HFF-Myc (cell line): ENCODE results near the gene RAN.
"Not testable (repeated sequence)": the region's sequence is repeated elsewhere in the genome, so short reads cannot be mapped to it uniquely, and the experiment has no call there.

Experiments used
- DNase-seq: peaks from one replicate; pipeline ENCODE4 v3.0.0-alpha.2; 2011; ENCODE audit warnings: low read depth; ENCODE audit errors: extremely low read depth
- H3K4me3 ChIP-seq: replicated peaks from 2 replicates; pipeline ENCODE4 v1.5.1; 2011; ENCODE audit warnings: low read depth, mild to moderate bottlenecking, control low read depth, low read length
- TF ChIP-seq, protein P1 (sequence below): IDR thresholded peaks from 2 replicates; pipeline ENCODE4 v1.5.1; 2012; ENCODE audit warnings: mild to moderate bottlenecking, low read depth, low read length, control low read depth; ENCODE audit errors: missing control alignments

Gene RAN

DNA sequence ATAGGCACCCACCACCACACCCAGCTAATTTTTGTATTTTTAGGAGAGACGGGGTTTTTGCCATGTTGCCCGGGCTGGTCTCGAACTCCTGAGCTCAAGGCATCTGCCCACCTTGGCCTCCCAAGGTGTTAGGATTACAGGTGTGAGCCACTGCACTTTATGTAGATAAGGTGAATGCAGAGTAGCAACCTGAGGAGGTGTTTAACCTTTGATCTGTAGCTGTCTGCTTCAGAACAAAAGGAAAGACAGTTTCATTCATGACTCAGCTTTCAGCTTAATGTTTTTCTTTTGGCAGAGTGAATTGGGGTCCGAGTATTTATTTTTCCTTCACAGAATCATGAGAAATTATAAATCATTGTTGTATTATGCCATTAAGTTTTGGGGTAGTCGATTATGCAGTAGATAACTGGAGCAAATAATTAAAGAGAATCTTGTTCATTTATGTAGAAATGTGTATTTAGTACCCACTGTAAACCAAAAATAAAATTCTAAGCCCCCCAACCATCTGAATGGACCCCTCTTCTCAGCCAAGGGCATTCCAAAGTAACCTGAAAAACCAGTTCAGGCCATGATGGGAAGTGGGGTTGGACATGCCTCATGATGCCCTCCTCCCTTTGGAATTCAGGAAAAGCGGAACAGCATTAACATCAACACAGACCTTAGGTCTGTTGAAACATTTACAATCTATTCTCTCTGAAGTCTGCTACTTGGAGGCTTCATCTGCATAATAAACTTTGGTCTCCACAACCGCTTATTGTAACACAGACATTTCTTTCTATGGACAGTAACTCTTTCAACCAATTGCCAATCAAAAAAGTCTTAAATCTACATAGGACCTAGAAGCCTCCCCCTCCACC is 22.1 kb upstream of the RAN start:
- no peak for DNase-seq
- TF ChIP-seq, protein P1, sequence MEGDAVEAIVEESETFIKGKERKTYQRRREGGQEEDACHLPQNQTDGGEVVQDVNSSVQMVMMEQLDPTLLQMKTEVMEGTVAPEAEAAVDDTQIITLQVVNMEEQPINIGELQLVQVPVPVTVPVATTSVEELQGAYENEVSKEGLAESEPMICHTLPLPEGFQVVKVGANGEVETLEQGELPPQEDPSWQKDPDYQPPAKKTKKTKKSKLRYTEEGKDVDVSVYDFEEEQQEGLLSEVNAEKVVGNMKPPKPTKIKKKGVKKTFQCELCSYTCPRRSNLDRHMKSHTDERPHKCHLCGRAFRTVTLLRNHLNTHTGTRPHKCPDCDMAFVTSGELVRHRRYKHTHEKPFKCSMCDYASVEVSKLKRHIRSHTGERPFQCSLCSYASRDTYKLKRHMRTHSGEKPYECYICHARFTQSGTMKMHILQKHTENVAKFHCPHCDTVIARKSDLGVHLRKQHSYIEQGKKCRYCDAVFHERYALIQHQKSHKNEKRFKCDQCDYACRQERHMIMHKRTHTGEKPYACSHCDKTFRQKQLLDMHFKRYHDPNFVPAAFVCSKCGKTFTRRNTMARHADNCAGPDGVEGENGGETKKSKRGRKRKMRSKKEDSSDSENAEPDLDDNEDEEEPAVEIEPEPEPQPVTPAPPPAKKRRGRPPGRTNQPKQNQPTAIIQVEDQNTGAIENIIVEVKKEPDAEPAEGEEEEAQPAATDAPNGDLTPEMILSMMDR, result no peak

DNA sequence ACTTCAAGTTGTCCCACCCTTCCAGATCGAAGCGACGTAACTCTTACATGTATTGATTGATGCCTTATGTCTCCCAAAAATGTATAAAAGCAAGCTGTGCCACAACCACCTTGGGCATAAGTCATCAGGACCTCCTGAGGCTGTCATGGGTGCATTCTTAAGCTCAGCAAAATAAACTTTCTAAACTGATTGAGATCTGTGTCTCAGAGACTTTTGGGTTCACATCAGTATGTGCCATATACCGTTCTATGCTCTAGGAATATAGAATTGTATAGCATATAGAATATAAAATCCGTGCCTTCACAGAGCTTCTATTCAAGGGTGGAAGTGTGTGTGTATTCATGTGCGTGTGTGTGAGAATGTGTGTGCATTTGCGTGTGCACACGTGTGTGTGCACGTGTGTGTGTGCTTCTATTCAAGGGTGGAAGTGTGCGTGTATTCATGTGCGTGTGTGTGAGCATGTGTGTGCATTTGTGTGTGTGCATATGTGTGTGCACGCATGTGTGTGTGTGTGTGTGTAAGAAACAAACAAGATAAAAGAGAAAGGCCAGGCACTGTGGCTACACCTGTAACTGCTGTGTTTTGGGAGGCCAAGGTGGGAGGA is 21.3 kb upstream of the RAN start:
- DNase-seq, result no peak
- TF ChIP-seq, protein P1, result no peak
- no peak overlapping the region for H3K4me3 ChIP-seq

More for the DNA sequence above, 22.1 kb upstream of the RAN start:
- H3K4me3 ChIP-seq, result no peak overlapping the region

DNA sequence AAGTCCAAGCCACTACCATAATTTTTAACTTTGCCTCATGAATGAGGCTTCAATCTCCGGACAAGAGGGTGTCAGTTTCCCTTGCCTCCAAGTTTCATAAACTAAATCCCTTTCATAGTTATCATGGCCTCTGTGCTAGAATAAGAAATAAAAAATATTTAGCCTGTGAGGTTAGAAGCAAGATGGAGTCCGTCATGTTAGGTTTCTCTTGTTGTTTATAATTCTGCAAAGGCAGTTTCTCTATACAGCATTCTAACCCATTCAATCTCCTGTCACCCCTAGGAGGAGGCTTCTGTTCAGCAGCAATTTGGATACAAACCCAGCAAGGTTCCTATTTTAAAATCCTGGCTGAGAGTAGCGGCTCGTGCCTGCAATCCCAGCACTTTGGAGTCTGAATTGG is 15.8 kb upstream of the RAN start:
- H3K4me3 ChIP-seq, result no peak overlapping the region
- TF ChIP-seq, protein P1, result no peak
- DNase-seq, result no peak

DNA sequence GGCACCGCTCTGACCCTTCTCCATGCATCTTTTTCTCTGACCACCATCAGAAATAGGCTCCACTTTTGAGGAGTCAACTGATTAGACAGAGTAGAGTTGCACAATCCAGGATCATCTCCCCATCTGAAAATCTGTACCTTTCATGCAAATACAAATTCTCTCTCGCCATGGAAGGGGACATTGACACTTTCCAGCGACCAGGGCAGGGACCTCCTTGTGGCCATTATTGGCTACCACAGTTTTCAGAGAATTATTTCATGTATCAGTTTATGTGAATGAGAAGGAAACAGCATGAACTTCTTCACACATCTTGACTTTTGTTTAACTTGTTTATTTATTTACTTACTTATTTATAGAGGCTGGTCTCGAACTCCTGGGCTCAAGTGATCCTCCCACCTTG is 13.8 kb upstream of the RAN start:
- H3K4me3 ChIP-seq, result no peak overlapping the region
- TF ChIP-seq, protein P1, result peak; percentile 7
- no peak for DNase-seq

DNA sequence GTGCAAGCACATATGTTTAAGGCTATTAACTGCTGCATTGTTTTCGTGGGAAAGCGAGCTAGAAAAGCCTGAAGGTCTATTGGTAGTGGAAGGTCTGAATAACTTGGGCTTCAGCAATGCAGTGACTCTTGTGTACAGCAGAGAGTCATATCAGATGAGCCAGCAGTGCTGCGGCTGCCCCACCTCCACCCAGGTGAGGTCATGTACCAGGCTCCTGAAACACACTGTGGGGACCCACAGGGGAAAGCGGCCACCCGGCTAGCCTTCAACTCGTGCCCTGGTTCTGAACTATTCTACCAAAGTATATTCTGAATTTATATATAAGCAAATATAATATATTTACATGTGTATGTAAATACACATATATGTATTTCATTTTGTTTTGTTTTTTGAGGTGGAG is 12.7 kb upstream of the RAN start:
- H3K4me3 ChIP-seq, result no peak overlapping the region
- no peak for DNase-seq
- TF ChIP-seq, protein P1, result no peak

DNA sequence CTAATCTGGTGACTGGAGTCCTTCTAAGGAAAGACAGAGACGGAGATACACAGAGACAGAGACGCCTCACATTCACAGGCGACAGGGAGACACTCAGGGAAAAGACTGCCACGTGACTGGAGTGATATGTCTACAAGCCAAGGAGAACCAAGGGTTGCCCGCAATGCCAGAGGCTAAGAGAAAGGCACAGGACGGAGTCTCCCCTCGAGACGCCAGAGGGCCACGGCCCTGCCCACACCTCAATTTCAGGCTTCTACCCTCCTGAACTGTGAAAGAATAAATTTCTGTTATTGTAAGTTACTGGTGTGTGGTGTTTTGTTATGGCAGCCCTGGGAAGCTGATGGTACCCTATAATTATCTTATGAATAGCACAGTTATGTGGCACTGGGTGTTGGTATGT is 11.6 kb upstream of the RAN start:
- no peak for DNase-seq
- H3K4me3 ChIP-seq, result no peak overlapping the region
- TF ChIP-seq, protein P1, result no peak

DNA sequence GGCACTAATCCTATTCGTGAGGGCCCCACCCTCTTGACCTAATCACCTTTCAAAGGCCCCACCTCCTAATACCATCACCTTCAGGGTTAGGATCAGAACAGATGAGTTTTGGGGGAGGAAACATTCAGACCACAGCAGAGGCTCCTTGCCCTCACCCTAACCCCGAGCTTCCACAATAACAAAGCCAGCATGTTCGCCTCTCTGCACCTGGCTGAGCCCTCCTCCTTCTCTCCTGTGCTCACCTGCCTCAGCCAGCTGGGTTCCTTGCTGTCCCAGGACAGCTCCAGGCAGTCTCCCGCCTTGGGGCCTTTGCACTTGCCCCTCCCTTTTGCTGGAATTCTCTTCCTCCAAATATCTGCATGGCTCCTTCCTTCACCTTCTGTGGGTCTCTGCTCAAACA is 9.7 kb upstream of the RAN start:
- TF ChIP-seq, protein P1, result no peak
- H3K4me3 ChIP-seq, result no peak overlapping the region
- no peak for DNase-seq

DNA sequence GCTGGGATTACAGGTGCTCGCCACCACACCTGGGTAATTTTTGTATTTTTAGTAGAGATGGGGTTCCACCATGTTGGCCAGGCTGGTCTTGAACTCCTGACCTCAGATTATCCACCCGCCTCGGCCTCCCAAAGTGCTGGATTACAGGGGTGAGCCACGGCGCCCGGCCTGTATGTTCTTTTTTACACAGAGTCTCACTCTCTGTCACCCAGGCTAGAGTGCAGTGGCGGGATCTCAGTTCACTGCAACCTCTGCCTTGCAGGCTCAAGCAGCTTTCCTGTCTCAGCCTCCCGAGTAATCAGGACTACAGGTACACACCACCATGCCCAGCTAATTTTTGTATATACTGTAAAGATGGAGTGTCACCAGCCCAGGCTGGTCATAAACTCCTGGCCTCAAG is 9.1 kb upstream of the RAN start:
- H3K4me3 ChIP-seq, DNase-seq: not testable (repeated sequence)
